GM18520 (cell line): ENCODE measurements around the gene PPP2R2C.

Experiments used
- ATAC-seq: cut with Tn5 transposase; IDR thresholded peaks from one replicate; pipeline ENCODE4 v1.9.1; 2021; ENCODE audit not compliant: unreplicated experiment

The PPP2R2C gene

GRCh38 chr4:6469898-6470501 lies 2.4 kb downstream of the PPP2R2C start:
- ATAC-seq, result no peak

- ATAC-seq, result no peak
Measured at GRCh38 chr4:6469144-6469543, 3.3 kb downstream of the PPP2R2C start.

- no peak for ATAC-seq
Measured at GRCh38 chr4:6468376-6468775, 4.0 kb downstream of the PPP2R2C start.

GRCh38 chr4:6467600-6467999 lies 4.8 kb downstream of the PPP2R2C start:
- ATAC-seq, result no peak

GRCh38 chr4:6466756-6467381 lies 5.5 kb downstream of the PPP2R2C start:
- ATAC-seq, result no peak

- no peak for ATAC-seq
Measured at GRCh38 chr4:6465955-6466354, 6.5 kb downstream of the PPP2R2C start.

GRCh38 chr4:6464842-6465588 lies 7.4 kb downstream of the PPP2R2C start:
- ATAC-seq, result no peak

- ATAC-seq, result no peak
Measured at GRCh38 chr4:6463311-6464289, 8.8 kb downstream of the PPP2R2C start.

GRCh38 chr4:6461301-6462165 lies 10.9 kb downstream of the PPP2R2C start:
- no peak for ATAC-seq

GRCh38 chr4:6460876-6461275 lies 11.5 kb downstream of the PPP2R2C start:
- no peak for ATAC-seq

- no peak for ATAC-seq
Measured at GRCh38 chr4:6458528-6458927, 13.9 kb downstream of the PPP2R2C start.

- no peak for ATAC-seq
Measured at GRCh38 chr4:6456450-6456849, 16.0 kb downstream of the PPP2R2C start.

GRCh38 chr4:6454112-6454910 lies 18.1 kb downstream of the PPP2R2C start:
- no peak for ATAC-seq

- ATAC-seq, result no peak
Measured at GRCh38 chr4:6453688-6453990, 18.8 kb downstream of the PPP2R2C start.

- no peak for ATAC-seq
Measured at GRCh38 chr4:6452897-6453687, 19.3 kb downstream of the PPP2R2C start.

- ATAC-seq, result no peak
Measured at GRCh38 chr4:6452116-6452896, 20.1 kb downstream of the PPP2R2C start.

GRCh38 chr4:6451309-6451708 lies 21.1 kb downstream of the PPP2R2C start:
- no peak for ATAC-seq

- ATAC-seq, result no peak
Measured at GRCh38 chr4:6450709-6451108, 21.7 kb downstream of the PPP2R2C start.
